Uterus (tissue), 2 donors: ENCODE measurements around the gene PDE1C.

ENCODE experiments used
- CTCF ChIP-seq, 4 experiments: fragments of 200-600 bp in 2 of 4; fragments of 450-650 bp in 2 of 4; sonication (generic) in 2 of 4; IDR thresholded peaks; one replicate each; pipeline ENCODE4 v1.5.1; 2016 to 2019; ENCODE audit warnings: antibody characterized with exemption in 4 of 4, mild to moderate bottlenecking in 2 of 4, moderate library complexity in 1 of 4
- POLR2A ChIP-seq, 2 donors: fragments of 450-650 bp; IDR thresholded peaks; one replicate each; pipeline ENCODE4 v1.6.1; 2016; ENCODE audit warnings: antibody characterized with exemption in 2 of 2, mild to moderate bottlenecking in 1 of 2, moderate library complexity in 1 of 2

- TF ChIP-seq CTCF (IDR thresholded peaks at IDR 0.05) = no peak
- TF ChIP-seq POLR2A (IDR thresholded peaks at IDR 0.05) = no peak
Measured at GRCh38 chr7:31991406-31991805, 78.8 kb downstream of the PDE1C start.
